HG03025 (cell line): ENCODE measurements around the gene LTBP1.
"Not testable (repeated sequence)": the region's sequence is repeated elsewhere in the genome, so short reads cannot be mapped to it uniquely, and the experiment has no call there.

Experiments used
- ATAC-seq: cut with Tn5 transposase; IDR thresholded peaks from one replicate; pipeline ENCODE4 v1.9.1; 2021; ENCODE audit warnings: mild to moderate bottlenecking, moderate library complexity; ENCODE audit not compliant: unreplicated experiment, low FRiP score

LTBP1 gene

DNA sequence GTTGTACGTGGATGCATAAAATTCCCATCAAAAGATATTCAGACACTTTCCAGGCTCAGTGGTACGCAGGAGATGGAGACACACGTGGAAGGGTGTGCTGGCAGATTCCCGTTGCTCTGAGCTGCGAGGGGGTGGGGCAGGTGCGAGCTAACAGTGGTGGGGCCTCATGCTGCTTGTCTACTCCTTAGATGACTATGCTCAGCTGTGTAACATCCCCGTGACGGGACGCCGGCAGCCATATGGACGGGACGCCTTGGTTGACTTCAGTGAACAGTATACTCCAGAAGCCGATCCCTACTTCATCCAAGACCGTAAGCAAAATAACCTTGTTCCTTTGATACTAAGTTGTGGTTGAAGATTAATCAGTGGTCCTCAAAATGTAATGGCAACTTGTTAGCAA, 442.2 kb downstream of the LTBP1 start:
- no peak for ATAC-seq

GRCh38 chr2:33389695-33390094, 442.9 kb downstream of the LTBP1 start:
- not testable (repeated sequence) for ATAC-seq

GRCh38 chr2:33391529-33392255, 444.9 kb downstream of the LTBP1 start:
- ATAC-seq: no peak

DNA sequence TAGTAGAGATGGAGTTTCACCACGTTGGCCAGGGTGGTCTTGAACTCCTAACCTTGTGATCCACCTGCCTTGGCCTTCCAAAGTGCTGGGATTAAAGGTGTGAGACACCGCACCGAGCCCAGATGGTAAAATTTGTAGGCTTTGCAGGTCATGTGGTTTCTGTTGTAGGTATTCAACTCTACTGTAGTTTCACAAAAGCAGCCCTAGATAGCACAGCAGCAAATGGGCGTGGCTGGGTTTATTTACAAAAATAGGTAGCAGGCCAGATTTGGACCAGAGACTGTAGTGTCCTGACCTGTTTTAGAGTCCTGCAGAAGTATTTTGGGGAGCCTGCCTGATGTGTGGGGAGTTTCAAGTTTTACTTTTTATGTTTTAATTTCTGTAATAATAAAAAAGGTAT, 445.6 kb downstream of the LTBP1 start:
- peak; percentile 83 for ATAC-seq

DNA sequence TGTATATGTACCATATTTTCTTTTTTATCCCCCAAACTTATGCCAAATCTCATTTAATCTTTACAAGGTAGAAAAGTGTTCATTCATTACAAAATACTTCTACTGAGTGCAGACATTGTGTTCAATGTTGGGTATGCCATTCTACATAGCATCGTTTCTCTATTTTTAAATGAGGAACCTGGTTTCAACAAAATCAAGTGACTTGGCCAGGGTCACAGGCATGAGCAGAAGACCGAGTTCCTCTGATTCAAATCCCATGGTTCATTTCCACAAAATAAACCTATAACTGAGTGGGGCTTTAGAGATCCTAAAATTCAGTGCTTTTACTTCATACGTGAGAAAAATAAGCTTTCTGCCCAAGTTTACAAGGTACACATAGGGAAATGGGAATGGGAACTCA, 448.3 kb downstream of the LTBP1 start:
- no peak for ATAC-seq

- no peak for ATAC-seq
These were observed 449.0 kb downstream of the LTBP1 start for GRCh38 chr2:33395655-33396249.

GRCh38 chr2:33404321-33404720, 457.6 kb downstream of the LTBP1 start:
- ATAC-seq: no peak

DNA sequence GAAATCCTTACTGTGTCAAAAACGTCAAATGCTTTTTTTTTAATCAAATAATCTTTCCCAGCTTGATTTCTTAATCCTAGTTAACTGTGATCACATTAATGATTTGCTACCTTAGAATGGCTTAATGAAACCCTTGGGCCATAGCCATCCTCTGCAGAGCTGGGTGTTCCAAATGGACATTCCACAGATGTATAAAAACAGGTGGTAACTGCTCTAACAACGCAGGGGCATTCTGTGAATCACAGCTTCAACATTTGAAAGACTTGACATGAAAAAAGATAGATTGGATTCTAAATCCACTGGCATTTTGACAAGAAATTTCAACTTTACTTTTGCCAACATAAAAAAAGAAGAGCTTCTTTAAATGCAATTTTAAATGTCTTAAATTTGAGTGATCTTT, 459.9 kb downstream of the LTBP1 start:
- ATAC-seq: no peak

- no peak for ATAC-seq
These were observed 461.4 kb downstream of the LTBP1 start for GRCh38 chr2:33408109-33408508.

DNA sequence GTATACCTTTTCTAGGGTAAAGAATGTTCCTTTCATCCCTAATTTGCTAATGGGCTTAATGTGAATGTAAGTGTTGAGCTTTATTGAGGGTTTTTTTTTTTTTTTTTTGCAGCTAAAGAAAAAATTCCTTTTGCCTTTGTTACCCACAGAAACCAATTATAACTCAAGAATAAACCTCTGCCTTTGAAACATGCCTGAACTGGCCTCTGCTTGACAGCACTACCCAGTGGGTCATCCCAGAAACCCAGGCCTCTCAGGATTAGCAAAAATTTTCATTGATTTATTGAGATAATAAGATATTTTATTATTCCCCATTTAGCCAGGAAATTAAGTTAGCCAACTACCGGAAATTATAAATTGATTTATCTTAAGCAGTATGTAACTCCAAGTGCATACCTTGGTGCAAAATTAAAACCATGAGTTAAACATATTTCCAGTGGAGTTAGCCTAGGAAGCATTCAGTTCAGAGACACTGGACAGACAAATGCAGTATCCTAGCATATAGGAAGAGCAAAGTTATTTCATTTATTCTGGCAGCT, 462.7 kb downstream of the LTBP1 start:
- no peak for ATAC-seq

DNA sequence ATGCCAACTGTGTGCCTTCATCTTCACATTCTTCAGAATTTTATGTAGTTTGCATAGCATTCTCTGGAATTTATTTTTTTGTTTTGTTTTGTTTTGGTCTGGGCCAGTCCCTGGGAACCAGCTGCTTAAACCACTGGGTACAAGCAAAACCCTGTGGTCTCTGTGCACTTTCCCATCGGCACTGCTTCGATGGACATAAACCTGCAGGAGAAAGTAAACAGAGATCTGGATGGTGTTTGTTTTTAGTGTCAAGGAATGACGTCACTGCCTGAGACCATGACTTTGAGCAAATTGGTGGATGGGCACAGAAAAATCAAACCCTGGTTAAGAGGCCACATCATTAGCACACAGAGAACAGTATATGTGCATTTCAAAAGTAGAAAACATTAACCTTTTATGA, 465.0 kb downstream of the LTBP1 start:
- no peak for ATAC-seq

DNA sequence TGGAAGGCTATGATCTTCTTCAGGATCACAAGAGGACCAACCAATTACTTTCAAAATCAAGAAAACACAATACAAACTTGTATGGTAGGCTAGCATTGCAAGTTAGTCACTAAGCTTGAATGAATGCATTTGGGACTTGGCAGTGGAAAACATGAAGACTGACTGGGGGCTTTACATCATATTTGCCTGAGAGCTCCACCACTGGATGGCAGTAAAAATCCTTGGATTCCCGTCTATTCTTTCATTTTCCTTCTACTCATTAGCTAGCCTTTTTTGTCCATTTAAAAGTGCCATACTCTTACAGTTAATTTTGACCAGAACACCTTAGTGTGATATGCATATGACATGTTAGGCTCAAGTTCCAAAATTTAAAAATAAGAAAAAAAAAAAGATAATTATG, 466.2 kb downstream of the LTBP1 start:
- no peak for ATAC-seq

- ATAC-seq: no peak
These were observed 472.9 kb downstream of the LTBP1 start for GRCh38 chr2:33419581-33420200.

- ATAC-seq: no peak
These were observed 474.0 kb downstream of the LTBP1 start for GRCh38 chr2:33420726-33421125.

DNA sequence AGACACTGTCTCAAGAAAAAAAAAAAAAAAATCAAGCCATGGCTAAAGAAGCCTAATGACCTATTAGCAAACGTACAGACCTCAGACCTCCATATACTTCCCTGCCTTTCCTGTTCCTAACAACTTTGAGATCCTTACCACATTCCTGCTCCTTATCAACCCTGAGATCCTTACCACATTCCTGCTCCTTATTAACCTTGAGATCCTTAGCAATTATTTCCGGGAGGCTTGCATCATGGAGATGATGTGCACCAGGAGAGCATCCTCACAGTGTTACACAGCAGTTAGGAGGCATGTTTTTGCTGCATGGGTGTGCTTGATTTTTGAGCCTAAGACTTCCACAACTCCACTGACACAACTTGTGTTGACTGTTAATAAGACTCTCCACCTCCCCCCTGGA, 475.1 kb downstream of the LTBP1 start:
- ATAC-seq: no peak

GRCh38 chr2:33425161-33425560, 478.4 kb downstream of the LTBP1 start:
- no peak for ATAC-seq

- ATAC-seq: no peak
These were observed 478.9 kb downstream of the LTBP1 start for GRCh38 chr2:33425586-33426031.

DNA sequence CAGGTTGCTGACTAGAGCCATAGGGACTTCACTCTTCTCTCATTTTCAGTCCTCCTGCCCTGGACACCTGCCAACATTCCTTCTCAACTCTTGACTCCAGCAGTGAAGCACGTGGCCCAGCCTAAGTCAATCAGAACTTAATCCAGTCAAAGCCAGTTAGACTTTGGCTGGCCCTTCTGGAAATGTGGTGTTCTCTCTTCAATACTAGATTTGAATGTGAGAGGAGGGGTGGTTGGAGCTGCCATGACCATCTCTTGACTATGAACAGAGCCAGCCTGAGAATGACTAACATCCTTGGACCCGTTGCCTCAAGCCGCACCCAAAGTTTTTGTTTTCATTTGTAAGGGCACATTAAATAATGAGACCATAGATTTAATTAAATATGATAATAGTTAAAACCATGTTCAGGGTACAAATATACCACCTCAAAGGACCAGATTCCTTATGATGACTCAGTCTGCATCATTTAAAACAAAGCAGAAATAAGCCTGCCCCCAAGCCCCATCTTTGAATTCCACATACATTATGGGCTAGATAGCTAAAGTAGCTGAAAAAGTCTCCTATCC, 480.0 kb downstream of the LTBP1 start:
- no peak for ATAC-seq

DNA sequence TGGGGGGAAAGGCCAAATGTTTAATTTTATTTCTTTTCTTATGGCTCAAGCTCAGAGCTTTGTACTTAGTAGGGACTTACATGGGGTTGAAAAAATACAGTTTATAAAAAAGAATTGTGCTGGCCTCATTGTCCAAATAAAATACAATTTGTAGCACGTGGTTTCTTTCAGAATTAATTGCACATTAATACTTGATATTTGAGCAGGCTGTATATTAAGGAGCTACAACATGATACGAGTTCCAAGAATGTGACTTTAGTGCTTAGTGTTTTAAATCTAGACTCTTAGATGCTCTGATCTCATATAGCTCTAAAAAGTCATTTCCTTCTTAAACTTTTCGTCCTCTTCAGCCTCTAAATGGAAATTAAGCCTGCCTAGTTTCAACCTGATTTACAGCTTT, 483.3 kb downstream of the LTBP1 start:
- ATAC-seq: no peak

GRCh38 chr2:33430856-33431255, 484.1 kb downstream of the LTBP1 start:
- no peak for ATAC-seq

- ATAC-seq: no peak
These were observed 486.1 kb downstream of the LTBP1 start for GRCh38 chr2:33432871-33433270.
